Esophagus mucosa (tissue), 1 donor: Measurements from ENCODE around the gene SNX25. TPM values are rescaled to one million over a fixed set of nuclear protein-coding genes. Genes with fewer than 3 reads are reported as not detected.

ENCODE experiments used
- total RNA-seq: library from RNA; stranded (reverse); gene quantifications from one replicate; pipeline ENCODE4 v1.2.4, GENCODE V29; 2023
- donor health status: DM: yes; HTN: yes; CAD: no.

SNX25 gene
- total RNA-seq, 1 donor from 2014 or later: 7.4 TPM

Other genes with a start within 250 kb of the SNX25 start
- gene HELT, start 191.1 kb upstream of the SNX25 start, total RNA-seq: not detected
- gene SLC25A4, start 66.3 kb upstream of the SNX25 start, total RNA-seq: 9.1 TPM
- 23.7 TPM for gene CFAP97, start 5.6 kb upstream of the SNX25 start, total RNA-seq
- 0.60 TPM for gene LRP2BP, start 186.3 kb downstream of the SNX25 start, total RNA-seq
- 36.3 TPM for gene ANKRD37, start 187.2 kb downstream of the SNX25 start, total RNA-seq
- gene UFSP2, start 216.4 kb downstream of the SNX25 start, total RNA-seq: 28.3 TPM